Panc1 (cell line): ENCODE results near the gene TMA7B.

Experiments
- POLR2AphosphoS5 ChIP-seq: IDR thresholded peaks from 2 replicates; pipeline ENCODE4 v1.6.1; 2012; ENCODE audit warnings: mild to moderate bottlenecking, low read depth, low read length, moderate library complexity
- SIN3A ChIP-seq: IDR thresholded peaks from 2 replicates; pipeline ENCODE4 v1.6.1; 2012; ENCODE audit warnings: low read depth, mild to moderate bottlenecking, low read length, moderate library complexity, borderline replicate concordance; ENCODE audit not compliant: insufficient read depth
- TCF7L2 ChIP-seq: IDR thresholded peaks from 2 replicates; pipeline ENCODE4 v1.6.1; 2011; ENCODE audit warnings: mild to moderate bottlenecking, low read depth, low read length, inconsistent platforms
- TF ChIP-seq, protein P1 (sequence below): fragments of 450-650 bp; IDR thresholded peaks from 2 replicates; pipeline ENCODE4 v1.5.1; 2017; ENCODE audit warnings: mild to moderate bottlenecking
- TF ChIP-seq, protein P2 (sequence below), 2 experiments: IDR thresholded peaks; 2 replicates each; pipeline ENCODE4 v1.6.1; 2011 to 2012; ENCODE audit warnings: low read depth in 2 of 2, control low read depth in 1 of 2, low read length in 1 of 2, mild to moderate bottlenecking in 1 of 2, moderate library complexity in 1 of 2; ENCODE audit not compliant: insufficient read depth in 1 of 2

DNA sequence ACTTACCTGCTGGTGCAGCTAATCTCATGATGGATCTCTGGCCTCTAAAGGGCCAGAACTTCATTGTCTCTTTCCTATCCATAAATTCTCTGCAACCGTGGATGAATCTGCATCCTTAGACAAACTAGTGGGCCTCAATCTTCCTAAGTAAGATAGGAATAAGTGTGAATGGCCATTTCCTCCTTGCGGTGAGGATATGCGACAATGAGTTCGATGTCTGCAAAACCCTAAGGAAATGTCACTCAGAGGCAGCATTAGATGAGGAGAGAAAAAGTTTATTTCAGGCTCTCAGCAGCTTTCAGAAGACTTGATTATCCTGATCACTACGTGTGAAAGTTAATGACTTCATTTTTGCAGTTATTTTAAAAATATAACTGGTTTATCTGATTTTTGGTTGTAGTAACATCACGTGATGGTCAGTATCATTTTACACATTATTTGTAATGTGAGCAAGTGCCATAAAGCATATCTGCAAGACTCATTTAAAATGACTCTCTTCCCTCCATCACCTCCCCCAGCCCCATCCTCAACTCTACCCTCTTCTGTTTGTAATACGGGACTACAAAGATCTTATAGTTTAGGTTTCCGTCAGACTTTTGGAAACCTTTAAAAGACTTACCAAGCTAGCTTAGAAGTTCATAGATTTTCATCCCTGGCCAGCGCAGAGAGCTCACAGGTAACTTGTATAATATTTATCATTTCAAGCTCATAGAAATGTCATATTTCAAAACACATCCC is 49.2 kb upstream of the TMA7B start:
- TF ChIP-seq, protein P1, sequence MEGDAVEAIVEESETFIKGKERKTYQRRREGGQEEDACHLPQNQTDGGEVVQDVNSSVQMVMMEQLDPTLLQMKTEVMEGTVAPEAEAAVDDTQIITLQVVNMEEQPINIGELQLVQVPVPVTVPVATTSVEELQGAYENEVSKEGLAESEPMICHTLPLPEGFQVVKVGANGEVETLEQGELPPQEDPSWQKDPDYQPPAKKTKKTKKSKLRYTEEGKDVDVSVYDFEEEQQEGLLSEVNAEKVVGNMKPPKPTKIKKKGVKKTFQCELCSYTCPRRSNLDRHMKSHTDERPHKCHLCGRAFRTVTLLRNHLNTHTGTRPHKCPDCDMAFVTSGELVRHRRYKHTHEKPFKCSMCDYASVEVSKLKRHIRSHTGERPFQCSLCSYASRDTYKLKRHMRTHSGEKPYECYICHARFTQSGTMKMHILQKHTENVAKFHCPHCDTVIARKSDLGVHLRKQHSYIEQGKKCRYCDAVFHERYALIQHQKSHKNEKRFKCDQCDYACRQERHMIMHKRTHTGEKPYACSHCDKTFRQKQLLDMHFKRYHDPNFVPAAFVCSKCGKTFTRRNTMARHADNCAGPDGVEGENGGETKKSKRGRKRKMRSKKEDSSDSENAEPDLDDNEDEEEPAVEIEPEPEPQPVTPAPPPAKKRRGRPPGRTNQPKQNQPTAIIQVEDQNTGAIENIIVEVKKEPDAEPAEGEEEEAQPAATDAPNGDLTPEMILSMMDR: no peak
- no peak for TF ChIP-seq POLR2AphosphoS5
- TF ChIP-seq SIN3A: no peak
- TF ChIP-seq TCF7L2: no peak
- TF ChIP-seq, protein P2, sequence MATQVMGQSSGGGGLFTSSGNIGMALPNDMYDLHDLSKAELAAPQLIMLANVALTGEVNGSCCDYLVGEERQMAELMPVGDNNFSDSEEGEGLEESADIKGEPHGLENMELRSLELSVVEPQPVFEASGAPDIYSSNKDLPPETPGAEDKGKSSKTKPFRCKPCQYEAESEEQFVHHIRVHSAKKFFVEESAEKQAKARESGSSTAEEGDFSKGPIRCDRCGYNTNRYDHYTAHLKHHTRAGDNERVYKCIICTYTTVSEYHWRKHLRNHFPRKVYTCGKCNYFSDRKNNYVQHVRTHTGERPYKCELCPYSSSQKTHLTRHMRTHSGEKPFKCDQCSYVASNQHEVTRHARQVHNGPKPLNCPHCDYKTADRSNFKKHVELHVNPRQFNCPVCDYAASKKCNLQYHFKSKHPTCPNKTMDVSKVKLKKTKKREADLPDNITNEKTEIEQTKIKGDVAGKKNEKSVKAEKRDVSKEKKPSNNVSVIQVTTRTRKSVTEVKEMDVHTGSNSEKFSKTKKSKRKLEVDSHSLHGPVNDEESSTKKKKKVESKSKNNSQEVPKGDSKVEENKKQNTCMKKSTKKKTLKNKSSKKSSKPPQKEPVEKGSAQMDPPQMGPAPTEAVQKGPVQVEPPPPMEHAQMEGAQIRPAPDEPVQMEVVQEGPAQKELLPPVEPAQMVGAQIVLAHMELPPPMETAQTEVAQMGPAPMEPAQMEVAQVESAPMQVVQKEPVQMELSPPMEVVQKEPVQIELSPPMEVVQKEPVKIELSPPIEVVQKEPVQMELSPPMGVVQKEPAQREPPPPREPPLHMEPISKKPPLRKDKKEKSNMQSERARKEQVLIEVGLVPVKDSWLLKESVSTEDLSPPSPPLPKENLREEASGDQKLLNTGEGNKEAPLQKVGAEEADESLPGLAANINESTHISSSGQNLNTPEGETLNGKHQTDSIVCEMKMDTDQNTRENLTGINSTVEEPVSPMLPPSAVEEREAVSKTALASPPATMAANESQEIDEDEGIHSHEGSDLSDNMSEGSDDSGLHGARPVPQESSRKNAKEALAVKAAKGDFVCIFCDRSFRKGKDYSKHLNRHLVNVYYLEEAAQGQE (IDR thresholded peaks at IDR 0.05; ENCODE audit: insufficient read depth in 1 of 2, low read depth in 2 of 2, low read length in 1 of 2): no peak
